Tibial nerve (tissue), 4 donors: Measurements from ENCODE around the gene COPS8.

ENCODE experiments used
- CTCF ChIP-seq, 5 experiments: fragments of 200-600 bp in 3 of 5; fragments of 450-650 bp in 2 of 5; sonication (generic) in 3 of 5; IDR thresholded peaks; one replicate each; pipeline ENCODE4 v1.5.1; 2016 to 2019; ENCODE audit warnings: antibody characterized with exemption in 5 of 5, mild to moderate bottlenecking in 3 of 5, moderate library complexity in 2 of 5
- EP300 ChIP-seq, 2 donors: sonication (generic); formaldehyde crosslinking; IDR thresholded peaks; one replicate each; pipeline ENCODE4 v1.6.1; 2017; ENCODE audit warnings: antibody characterized with exemption in 2 of 2, mild to moderate bottlenecking in 1 of 2
- POLR2A ChIP-seq, 2 donors: fragments of 450-650 bp; IDR thresholded peaks; one replicate each; pipeline ENCODE4 v1.6.1; 2017; ENCODE audit warnings: antibody characterized with exemption in 2 of 2, mild to moderate bottlenecking in 2 of 2, moderate library complexity in 2 of 2

DNA sequence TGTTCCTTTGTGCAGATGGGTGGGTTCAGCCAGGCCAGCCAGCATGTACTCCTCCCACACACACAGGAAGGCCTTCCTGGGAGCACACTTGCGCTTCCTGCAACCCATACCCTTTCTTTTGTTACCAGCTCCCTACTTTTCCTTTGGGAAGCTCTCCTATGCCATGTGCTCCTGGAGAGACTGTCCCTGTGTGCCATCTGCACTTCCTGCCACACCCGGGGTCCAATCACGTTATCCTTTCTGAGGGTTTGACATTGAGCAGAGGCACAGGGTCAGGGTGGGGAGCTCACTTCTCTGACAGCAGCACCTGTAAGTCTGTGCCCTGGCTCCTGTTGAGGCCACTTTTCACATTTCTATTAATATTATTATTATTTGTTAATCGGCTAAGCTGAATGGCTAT lies 62.9 kb downstream of the COPS8 start:
- TF ChIP-seq CTCF (IDR thresholded peaks at IDR 0.05), result no peak
- TF ChIP-seq POLR2A (IDR thresholded peaks at IDR 0.05), result no peak
- TF ChIP-seq EP300 (IDR thresholded peaks at IDR 0.05), result no peak
